ENCODE data around the gene ITGB1BP1.
A peak's percentile ranks its signal among the peaks of the same experiment; 100 is the strongest.

ITGB1BP1 gene

GRCh38 chr2:9451231-9451630 is 27.9 kb upstream of the ITGB1BP1 start:
- H3K9ac ChIP-seq (ENCODE audit: low read length): no peak overlapping the region
- H3K4me1 ChIP-seq (ENCODE audit: control insufficient read depth, insufficient read depth, low read length): no peaks in the 10 kb centered on the region
- no peaks in the 10 kb centered on the region for H3K9me3 ChIP-seq (ENCODE audit: control insufficient read depth, low read length)
- no peak overlapping the region for H3K4me3 ChIP-seq (ENCODE audit: low read length)
- H3K36me3 ChIP-seq (ENCODE audit: control insufficient read depth, insufficient read depth, low read length): peaks cover 5% of the 10 kb centered on the region
- no peaks in the 10 kb centered on the region for H3K27me3 ChIP-seq (ENCODE audit: control insufficient read depth, insufficient read depth, low read length)

GRCh38 chr2:9445089-9445488 is 21.8 kb upstream of the ITGB1BP1 start:
- Histone ChIP-seq H3K9ac (ENCODE audit: low read length) (no peak overlapping the region), H3K36me3 (ENCODE audit: control insufficient read depth, insufficient read depth, low read length) (no peaks in the 10 kb centered on the region), H3K4me1 (ENCODE audit: control insufficient read depth, insufficient read depth, low read length) (no peaks in the 10 kb centered on the region), H3K27me3 (ENCODE audit: control insufficient read depth, insufficient read depth, low read length) (no peaks in the 10 kb centered on the region), H3K4me3 (ENCODE audit: low read length) (no peak overlapping the region), H3K9me3 (ENCODE audit: control insufficient read depth, low read length) (no peaks in the 10 kb centered on the region)

GRCh38 chr2:9443526-9443925 is 20.2 kb upstream of the ITGB1BP1 start:
- Histone ChIP-seq H3K9ac (ENCODE audit: low read length) (no peak overlapping the region), H3K4me1 (ENCODE audit: control insufficient read depth, insufficient read depth, low read length) (no peaks in the 10 kb centered on the region), H3K36me3 (ENCODE audit: control insufficient read depth, insufficient read depth, low read length) (no peaks in the 10 kb centered on the region), H3K27me3 (ENCODE audit: control insufficient read depth, insufficient read depth, low read length) (no peaks in the 10 kb centered on the region), H3K4me3 (ENCODE audit: low read length) (no peak overlapping the region), H3K9me3 (ENCODE audit: control insufficient read depth, low read length) (no peaks in the 10 kb centered on the region)

GRCh38 chr2:9441556-9441955 is 18.2 kb upstream of the ITGB1BP1 start:
- Histone ChIP-seq H3K9ac (ENCODE audit: low read length) (no peak overlapping the region), H3K36me3 (ENCODE audit: control insufficient read depth, insufficient read depth, low read length) (no peaks in the 10 kb centered on the region), H3K4me1 (ENCODE audit: control insufficient read depth, insufficient read depth, low read length) (no peaks in the 10 kb centered on the region), H3K9me3 (ENCODE audit: control insufficient read depth, low read length) (no peaks in the 10 kb centered on the region), H3K4me3 (ENCODE audit: low read length) (no peak overlapping the region), H3K27me3 (ENCODE audit: control insufficient read depth, insufficient read depth, low read length) (no peaks in the 10 kb centered on the region)

- H3K4me3 ChIP-seq (ENCODE audit: low read length): no peak overlapping the region
- no peak overlapping the region for H3K9ac ChIP-seq (ENCODE audit: low read length)
- no peaks in the 10 kb centered on the region for H3K36me3 ChIP-seq (ENCODE audit: control insufficient read depth, insufficient read depth, low read length)
- H3K4me1 ChIP-seq (ENCODE audit: control insufficient read depth, insufficient read depth, low read length): no peaks in the 10 kb centered on the region
- no peaks in the 10 kb centered on the region for H3K27me3 ChIP-seq (ENCODE audit: control insufficient read depth, insufficient read depth, low read length)
- H3K9me3 ChIP-seq (ENCODE audit: control insufficient read depth, low read length): no peaks in the 10 kb centered on the region
Measured at GRCh38 chr2:9440058-9440727, 16.9 kb upstream of the ITGB1BP1 start.

- Histone ChIP-seq H3K9me3 (ENCODE audit: control insufficient read depth, low read length) (no peaks in the 10 kb centered on the region), H3K4me1 (ENCODE audit: control insufficient read depth, insufficient read depth, low read length) (no peaks in the 10 kb centered on the region), H3K9ac (ENCODE audit: low read length) (no peak overlapping the region), H3K4me3 (ENCODE audit: low read length) (no peak overlapping the region), H3K36me3 (ENCODE audit: control insufficient read depth, insufficient read depth, low read length) (peaks cover 2% of the 10 kb centered on the region), H3K27me3 (ENCODE audit: control insufficient read depth, insufficient read depth, low read length) (no peaks in the 10 kb centered on the region)
Measured at GRCh38 chr2:9439536-9439935, 16.2 kb upstream of the ITGB1BP1 start.

- Histone ChIP-seq H3K9me3 (ENCODE audit: control insufficient read depth, low read length) (no peaks in the 10 kb centered on the region), H3K36me3 (ENCODE audit: control insufficient read depth, insufficient read depth, low read length) (peaks cover 8% of the 10 kb centered on the region), H3K9ac (ENCODE audit: low read length) (no peak overlapping the region), H3K27me3 (ENCODE audit: control insufficient read depth, insufficient read depth, low read length) (no peaks in the 10 kb centered on the region), H3K4me3 (ENCODE audit: low read length) (no peak overlapping the region), H3K4me1 (ENCODE audit: control insufficient read depth, insufficient read depth, low read length) (no peaks in the 10 kb centered on the region)
Measured at GRCh38 chr2:9434489-9434888, 11.2 kb upstream of the ITGB1BP1 start.

GRCh38 chr2:9430316-9431293 is 7.3 kb upstream of the ITGB1BP1 start:
- Histone ChIP-seq H3K27me3 (ENCODE audit: control insufficient read depth, insufficient read depth, low read length) (no peaks in the 10 kb centered on the region), H3K4me1 (ENCODE audit: control insufficient read depth, insufficient read depth, low read length) (no peaks in the 10 kb centered on the region), H3K4me3 (ENCODE audit: low read length) (no peak overlapping the region), H3K9ac (ENCODE audit: low read length) (no peak overlapping the region), H3K36me3 (ENCODE audit: control insufficient read depth, insufficient read depth, low read length) (peaks cover 8% of the 10 kb centered on the region), H3K9me3 (ENCODE audit: control insufficient read depth, low read length) (no peaks in the 10 kb centered on the region)

- H3K36me3 ChIP-seq (ENCODE audit: control insufficient read depth, insufficient read depth, low read length): peaks cover 3% of the 10 kb centered on the region
- H3K27me3 ChIP-seq (ENCODE audit: control insufficient read depth, insufficient read depth, low read length): no peaks in the 10 kb centered on the region
- no peak overlapping the region for H3K4me3 ChIP-seq (ENCODE audit: low read length)
- peaks cover 6% of the 10 kb centered on the region for H3K4me1 ChIP-seq (ENCODE audit: control insufficient read depth, insufficient read depth, low read length)
- no peak overlapping the region for H3K9ac ChIP-seq (ENCODE audit: low read length)
- H3K9me3 ChIP-seq (ENCODE audit: control insufficient read depth, low read length): no peaks in the 10 kb centered on the region
Measured at GRCh38 chr2:9428965-9429577, 5.7 kb upstream of the ITGB1BP1 start.

- Histone ChIP-seq H3K9ac (ENCODE audit: low read length) (peak overlapping the region; percentile 93), H3K36me3 (ENCODE audit: control insufficient read depth, insufficient read depth, low read length) (no peaks in the 10 kb centered on the region), H3K27me3 (ENCODE audit: control insufficient read depth, insufficient read depth, low read length) (no peaks in the 10 kb centered on the region), H3K4me3 (ENCODE audit: low read length) (peak overlapping the region; percentile 94), H3K9me3 (ENCODE audit: control insufficient read depth, low read length) (no peaks in the 10 kb centered on the region), H3K4me1 (ENCODE audit: control insufficient read depth, insufficient read depth, low read length) (peaks cover 12% of the 10 kb centered on the region)
Measured at GRCh38 chr2:9424447-9425164, 1.3 kb upstream of the ITGB1BP1 start.

- H3K9ac ChIP-seq (ENCODE audit: low read length): peak overlapping the region; percentile 93
- H3K4me1 ChIP-seq (ENCODE audit: control insufficient read depth, insufficient read depth, low read length): peaks cover 12% of the 10 kb centered on the region
- no peaks in the 10 kb centered on the region for H3K36me3 ChIP-seq (ENCODE audit: control insufficient read depth, insufficient read depth, low read length)
- no peaks in the 10 kb centered on the region for H3K27me3 ChIP-seq (ENCODE audit: control insufficient read depth, insufficient read depth, low read length)
- H3K4me3 ChIP-seq (ENCODE audit: low read length): peak overlapping the region; percentile 94
- no peaks in the 10 kb centered on the region for H3K9me3 ChIP-seq (ENCODE audit: control insufficient read depth, low read length)
Measured at GRCh38 chr2:9423922-9424272, 569 bp upstream of the ITGB1BP1 start.

Measured in mucosa of stomach (tissue), 1 donor.